ENCODE results near the gene AP2B1.
A peak's percentile ranks its signal among the peaks of the same experiment; 100 is the strongest.

AP2B1 gene

GRCh38 chr17:35731917-35732805, 145.0 kb downstream of the AP2B1 start:
- DNase-seq: no peak

- no peak for DNase-seq
Measured at GRCh38 chr17:35732806-35733136, 145.6 kb downstream of the AP2B1 start.

GRCh38 chr17:35733366-35733765, 146.2 kb downstream of the AP2B1 start:
- no peak for DNase-seq

- DNase-seq: no peak
Measured at GRCh38 chr17:35734396-35734795, 147.3 kb downstream of the AP2B1 start.

- no peak for DNase-seq
Measured at GRCh38 chr17:35735036-35735805, 148.1 kb downstream of the AP2B1 start.

- DNase-seq: no peak
Measured at GRCh38 chr17:35736236-35736635, 149.1 kb downstream of the AP2B1 start.

- no peak for DNase-seq
Measured at GRCh38 chr17:35738519-35739133, 151.5 kb downstream of the AP2B1 start.

- no peak for DNase-seq
Measured at GRCh38 chr17:35740216-35740615, 153.1 kb downstream of the AP2B1 start.

GRCh38 chr17:35740997-35741931, 154.1 kb downstream of the AP2B1 start:
- no peak for DNase-seq

- DNase-seq: no peak
Measured at GRCh38 chr17:35742496-35742895, 155.4 kb downstream of the AP2B1 start.

GRCh38 chr17:35742896-35743477, 155.9 kb downstream of the AP2B1 start:
- DNase-seq: no peak

- no peak for DNase-seq
Measured at GRCh38 chr17:35743626-35744328, 156.7 kb downstream of the AP2B1 start.

- no peak for DNase-seq
Measured at GRCh38 chr17:35744830-35745229, 157.7 kb downstream of the AP2B1 start.

GRCh38 chr17:35745246-35745645, 158.1 kb downstream of the AP2B1 start:
- DNase-seq: no peak

GRCh38 chr17:35745749-35746320, 158.7 kb downstream of the AP2B1 start:
- DNase-seq: no peak

- peak; percentile 57 to 61 (median 59) for DNase-seq
Measured at GRCh38 chr17:35747540-35748017, 160.5 kb downstream of the AP2B1 start.

- DNase-seq: no peak
Measured at GRCh38 chr17:35748341-35748841, 161.3 kb downstream of the AP2B1 start.

GRCh38 chr17:35748979-35749378, 161.9 kb downstream of the AP2B1 start:
- DNase-seq: no peak

GRCh38 chr17:35749560-35750412, 162.7 kb downstream of the AP2B1 start:
- DNase-seq: no peak
